T-cell (primary cell): ENCODE data around the gene INPP5J. TPM values are rescaled to one million over a fixed set of nuclear protein-coding genes. Genes with fewer than 3 reads are reported as not detected.
A peak's percentile ranks its signal among the peaks of the same experiment; 100 is the strongest.

Experiments
- ATAC-seq, 4 experiments: fragments of 200-7000 bp in 3 of 4; fragments of 150-1000 bp in 1 of 4; cut with Tn5 transposase; replicated peaks in 1 of 4; 1 replicate in 3 of 4; 2 replicates in 1 of 4; pipeline ENCODE4 v1.10.0; 2021; ENCODE audit warnings: moderate library complexity in 3 of 4, mild to moderate bottlenecking in 2 of 4, moderate number of reproducible peaks in 1 of 4
- CTCF ChIA-PET, 2 donors: fragments of 300-600 bp; sonication (Branson Sonifier 250); formaldehyde crosslinking; loops; one replicate each; lab custom pipeline; 2022; ENCODE audit warnings: antibody characterized with exemption in 2 of 2; lab: Charles Lee
- POLR2A ChIA-PET, 2 donors: fragments of 300-600 bp; sonication (Branson Sonifier 250); formaldehyde crosslinking; loops; one replicate each; lab custom pipeline; 2022; ENCODE audit warnings: antibody characterized with exemption in 2 of 2; lab: Charles Lee
- DNase-seq, 35 experiments: peaks; one replicate each; pipeline versions ENCODE4 v3.0.0 to v3.0.0-alpha.2; 2013 to 2023
- H3K27ac ChIP-seq: one replicate; pipeline ENCODE4 v1.5.1; 2013; ENCODE audit warnings: low read length
- H3K27me3 ChIP-seq, 2 experiments: replicated peaks in 1 of 2; 1 replicate in 1 of 2; 2 replicates in 1 of 2; pipeline versions ENCODE4 v1.6.1 to v1.7.0; 2013; ENCODE audit warnings: low read length in 1 of 2, mixed read lengths in 1 of 2; ENCODE audit not compliant: control insufficient read depth in 2 of 2, insufficient read depth in 2 of 2; ENCODE audit errors: extremely low read depth in 1 of 2
- H3K36me3 ChIP-seq, 2 donors: 1 replicate in 1 of 2; 2 replicates in 1 of 2; pipeline versions ENCODE4 v1.6.1 to v1.7.0; 2013; ENCODE audit warnings: low read length in 1 of 2; ENCODE audit not compliant: control insufficient read depth in 2 of 2, insufficient read depth in 1 of 2; ENCODE audit errors: extremely low read depth in 1 of 2
- H3K4me1 ChIP-seq, 2 experiments: 1 replicate in 1 of 2; 2 replicates in 1 of 2; pipeline versions ENCODE4 v1.6.1 to v1.7.0; 2013; ENCODE audit warnings: low read length in 2 of 2, mixed read lengths in 1 of 2; ENCODE audit not compliant: insufficient read depth in 2 of 2, control insufficient read depth in 1 of 2; ENCODE audit errors: extremely low read depth in 1 of 2
- H3K4me3 ChIP-seq, 2 donors: 1 replicate in 1 of 2; 2 replicates in 1 of 2; pipeline versions ENCODE4 v1.5.1 to v1.7.0; 2013; ENCODE audit warnings: mild to moderate bottlenecking in 2 of 2, low read length in 1 of 2, moderate library complexity in 1 of 2; ENCODE audit not compliant: control insufficient read depth in 1 of 2; ENCODE audit errors: extremely low read depth in 1 of 2
- H3K9me3 ChIP-seq: 2 replicates; pipeline ENCODE4 v1.7.0; 2013
- H3K27ac Mint-ChIP-seq, 2 donors: one replicate each; pipeline ENCODE4 v1.8.0; 2020 to 2021; ENCODE audit warnings: mild to moderate bottlenecking in 2 of 2, mixed read lengths in 2 of 2
- H3K27me3 Mint-ChIP-seq, 2 donors: one replicate each; pipeline ENCODE4 v1.8.0; 2021 to 2022; ENCODE audit warnings: mixed read lengths in 2 of 2
- H3K36me3 Mint-ChIP-seq: one replicate; pipeline ENCODE4 v1.8.0; 2021; ENCODE audit warnings: mixed read lengths
- H3K4me1 Mint-ChIP-seq, 3 donors: one replicate each; pipeline ENCODE4 v1.8.0; 2020 to 2022; ENCODE audit warnings: mixed read lengths in 3 of 3, mild to moderate bottlenecking in 1 of 3
- H3K4me3 Mint-ChIP-seq, 3 donors: one replicate each; pipeline ENCODE4 v1.8.0; 2020 to 2022; ENCODE audit warnings: mild to moderate bottlenecking in 3 of 3, mixed read lengths in 3 of 3, moderate library complexity in 3 of 3
- H3K9me3 Mint-ChIP-seq, 3 donors: one replicate each; pipeline ENCODE4 v1.8.0; 2020 to 2022; ENCODE audit warnings: mixed read lengths in 3 of 3
- WGBS: methylation state at CpG from one replicate; pipeline ENCODE4 v1.1.5; 2013; ENCODE audit warnings: missing lambda C conversion rate; ENCODE audit not compliant: insufficient coverage; 5-methylcytosine and 5-hydroxymethylcytosine counted together
- total RNA-seq, 35 experiments: library from RNA in 6 of 35; stranded (reverse) in 6 of 35; fragments of 120-200 nt in 1 of 35; gene quantifications; one replicate each; pipeline versions ENCODE4 v1.2.1 to v1.2.4 and lab custom pipeline; 2013 to 2026

Gene INPP5J
- total RNA-seq, 5 donors from 2014 or later (not counting 1 experiment from before 2014, with no cell fraction given) = 0.23 to 1.1 (median 0.35) TPM

DNA sequence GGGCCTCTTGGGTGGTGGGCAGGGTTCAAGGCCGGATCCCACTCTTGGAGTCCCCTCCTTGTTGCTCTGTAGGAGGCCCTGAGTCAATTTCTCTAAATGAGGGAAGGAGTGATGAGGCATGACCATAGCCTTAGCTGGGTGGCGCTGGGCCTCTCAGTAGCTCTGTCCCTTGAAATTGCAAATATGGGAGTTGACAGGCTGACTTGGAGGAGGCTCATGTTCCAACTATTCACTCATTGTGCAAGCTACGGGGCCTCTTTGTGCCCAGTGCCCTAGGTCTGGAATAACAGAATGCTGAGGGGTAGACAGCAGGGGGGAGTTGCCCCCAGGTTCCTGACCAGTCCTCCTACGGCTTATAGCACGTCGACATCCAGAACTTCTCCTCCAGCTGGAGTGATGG lies 23.4 kb upstream of the INPP5J start:
- no peaks in the 10 kb centered on the region for H3K36me3 ChIP-seq
- H3K4me1 ChIP-seq = no peaks in the 10 kb centered on the region
- ATAC-seq (no peak), DNase-seq (no peak)
- Mint-ChIP-seq H3K4me3 (no peak overlapping the region), H3K36me3 (no peaks in the 10 kb centered on the region), H3K9me3 (no peaks in the 10 kb centered on the region), H3K27ac (no peak overlapping the region), H3K27me3 (no peaks in the 10 kb centered on the region), H3K4me1 (no peaks in the 10 kb centered on the region)
- no peaks in the 10 kb centered on the region for H3K9me3 ChIP-seq
- H3K27me3 ChIP-seq = no peaks in the 10 kb centered on the region
- no peak overlapping the region for H3K27ac ChIP-seq
- WGBS = 96% methylated on average over 5 of the region's 6 CpGs
- ChIA-PET POLR2A (no interaction called here), CTCF (no interaction called here)
- no peak overlapping the region for H3K4me3 ChIP-seq

DNA sequence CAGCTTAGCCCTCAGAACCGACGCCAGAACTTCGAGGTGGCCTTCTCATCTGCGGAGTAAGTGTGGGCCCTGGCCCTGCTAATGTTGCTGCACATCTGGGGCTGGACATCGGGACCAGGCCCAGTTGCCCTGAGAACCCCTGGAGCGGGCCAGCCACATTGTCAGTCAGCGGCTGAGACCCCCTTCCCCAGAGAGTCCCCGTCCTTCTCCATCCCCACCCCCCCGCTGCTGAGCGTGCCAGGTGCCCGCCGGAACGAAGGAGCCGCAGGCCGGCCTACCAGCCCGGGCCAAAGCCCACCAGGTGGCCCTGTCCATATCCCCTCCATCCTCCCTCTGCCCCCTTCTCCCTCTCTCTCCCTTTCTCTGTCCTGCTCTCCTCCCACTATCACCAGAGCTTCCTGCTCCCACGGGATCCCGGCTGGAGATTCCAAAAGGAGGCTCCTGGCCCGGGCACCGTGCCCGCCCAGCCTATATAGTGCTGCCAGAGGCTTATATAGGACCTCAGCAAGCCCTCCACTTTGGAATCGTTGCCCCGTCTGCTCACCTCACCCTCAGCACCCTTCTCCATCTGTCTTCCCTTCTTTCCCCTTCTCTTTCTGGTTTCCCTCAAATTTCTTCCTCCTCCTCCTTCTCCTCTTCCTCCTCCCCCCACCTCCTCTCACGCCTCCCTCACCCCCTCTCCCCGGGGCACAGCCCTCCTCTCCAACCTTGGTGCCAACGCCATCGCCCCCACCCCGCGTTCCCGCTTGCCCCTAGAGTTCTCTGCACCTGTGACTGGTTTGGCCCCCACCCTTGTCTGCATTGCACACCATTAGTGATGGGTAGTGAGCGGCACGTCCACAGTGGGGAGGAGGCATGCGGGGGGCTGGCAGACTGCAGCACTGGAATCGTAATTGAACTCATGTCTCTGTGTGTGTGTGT lies 22.7 kb upstream of the INPP5J start:
- Mint-ChIP-seq H3K4me1 (no peaks in the 10 kb centered on the region), H3K9me3 (no peaks in the 10 kb centered on the region), H3K27ac (no peak overlapping the region), H3K36me3 (no peaks in the 10 kb centered on the region), H3K4me3 (no peak overlapping the region), H3K27me3 (no peaks in the 10 kb centered on the region)
- Histone ChIP-seq H3K9me3 (no peaks in the 10 kb centered on the region), H3K4me1 (peaks cover 0 to 5% of the 10 kb centered on the region in 2 experiments), H3K27ac (no peak overlapping the region), H3K4me3 (no peak overlapping the region), H3K36me3 (no peaks in the 10 kb centered on the region), H3K27me3 (no peaks in the 10 kb centered on the region)
- ChIA-PET POLR2A (no interaction called here), CTCF (no interaction called here)
- DNase-seq (no peak), ATAC-seq (no peak)
- WGBS = 95% methylated on average over 18 of the region's 34 CpGs

DNA sequence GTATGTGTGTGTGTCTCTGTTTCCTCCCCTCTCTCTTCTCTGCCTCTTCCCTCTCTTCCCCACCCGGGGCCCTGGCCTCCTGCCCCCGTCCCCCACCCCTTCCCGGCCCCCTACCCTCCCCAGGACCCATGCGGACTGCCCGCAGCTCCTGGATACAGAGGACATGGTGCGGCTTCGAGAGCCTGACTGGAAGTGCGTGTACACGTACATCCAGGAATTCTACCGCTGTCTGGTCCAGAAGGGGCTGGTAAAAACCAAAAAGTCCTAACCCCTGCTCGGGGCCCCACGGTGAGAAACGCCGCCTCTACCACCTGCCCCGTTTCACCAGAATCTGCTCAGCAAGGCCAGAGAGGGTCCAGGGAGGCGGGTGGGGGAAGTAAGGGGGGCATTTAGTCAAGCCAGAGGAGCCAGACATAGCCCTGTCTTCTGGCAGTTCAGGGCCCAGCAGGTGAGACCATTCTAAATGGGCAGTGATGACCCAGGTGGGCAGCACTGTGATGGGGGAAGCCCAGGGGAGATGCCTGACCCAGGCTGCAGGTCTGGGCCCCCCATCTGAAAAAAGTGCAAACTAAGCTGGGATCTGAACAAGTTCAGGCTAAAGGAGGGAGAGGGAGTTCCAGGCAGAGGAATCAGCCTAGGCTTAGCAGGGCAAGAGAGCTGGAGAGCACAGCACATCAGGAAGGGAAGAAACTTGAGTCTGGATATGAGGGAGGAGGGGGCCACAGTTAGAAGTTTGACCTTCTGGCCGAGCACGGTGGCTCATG lies 21.8 kb upstream of the INPP5J start:
- Mint-ChIP-seq H3K27ac (no peak overlapping the region), H3K9me3 (no peaks in the 10 kb centered on the region), H3K27me3 (no peaks in the 10 kb centered on the region), H3K36me3 (no peaks in the 10 kb centered on the region), H3K4me1 (peaks cover under 1 to 7% (median 7%) of the 10 kb centered on the region in 3 donors), H3K4me3 (no peak overlapping the region)
- no peak overlapping the region for H3K4me3 ChIP-seq
- no peaks in the 10 kb centered on the region for H3K9me3 ChIP-seq
- POLR2A ChIA-PET = no interaction called here
- no peaks in the 10 kb centered on the region for H3K27me3 ChIP-seq
- no peak for DNase-seq
- peaks cover 0 to 9% of the 10 kb centered on the region in 2 experiments for H3K4me1 ChIP-seq
- no peak for ATAC-seq
- no peak overlapping the region for H3K27ac ChIP-seq
- WGBS = 98% methylated on average over 4 of the region's 18 CpGs
- no peaks in the 10 kb centered on the region for H3K36me3 ChIP-seq
- CTCF ChIA-PET = no interaction called here

- Mint-ChIP-seq H3K36me3 (no peaks in the 10 kb centered on the region), H3K4me1 (peaks cover 16 to 22% (median 20%) of the 10 kb centered on the region in 3 donors), H3K9me3 (no peaks in the 10 kb centered on the region), H3K4me3 (no peak overlapping the region), H3K27me3 (peaks cover 0 to under 1% of the 10 kb centered on the region in 2 donors), H3K27ac (peak overlapping the region in 1 of 2 donors; percentile 52)
- ATAC-seq = no peak
- peaks cover 3 to 23% of the 10 kb centered on the region in 2 experiments for H3K4me1 ChIP-seq
- H3K27me3 ChIP-seq = no peaks in the 10 kb centered on the region
- H3K9me3 ChIP-seq = no peaks in the 10 kb centered on the region
- H3K27ac ChIP-seq = no peak overlapping the region
- ChIA-PET POLR2A (no interaction called here), CTCF (interaction anchor here in 1 of 2 donors (0.6 kb wide), 1 partner anchor 538 kb away, joined by 4 read pairs; no protein-coding TSS in a partner anchor)
- H3K4me3 ChIP-seq = no peak overlapping the region
- DNase-seq = no peak
- no peaks in the 10 kb centered on the region for H3K36me3 ChIP-seq
- WGBS = 90% methylated on average over 3 of the region's 8 CpGs
These were observed 20.2 kb upstream of the INPP5J start for GRCh38 chr22:31102441-31103081.

GRCh38 chr22:31103111-31103510 lies 19.7 kb upstream of the INPP5J start:
- Histone ChIP-seq H3K27me3 (no peaks in the 10 kb centered on the region), H3K9me3 (no peaks in the 10 kb centered on the region), H3K4me1 (peaks cover 7 to 26% of the 10 kb centered on the region in 2 experiments), H3K27ac (no peak overlapping the region), H3K4me3 (no peak overlapping the region), H3K36me3 (no peaks in the 10 kb centered on the region)
- Mint-ChIP-seq H3K4me1 (peaks cover 22 to 27% (median 26%) of the 10 kb centered on the region in 3 donors), H3K36me3 (no peaks in the 10 kb centered on the region), H3K4me3 (no peak overlapping the region), H3K27ac (no peak overlapping the region), H3K9me3 (no peaks in the 10 kb centered on the region), H3K27me3 (peaks cover 0 to 3% of the 10 kb centered on the region in 2 donors)
- ATAC-seq (no peak), DNase-seq (no peak)
- 100% methylated on average over 1 of the region's 2 CpGs for WGBS
- CTCF ChIA-PET = interaction anchor here in 1 of 2 donors (0.6 kb wide), 1 partner anchor 537 kb away, joined by 4 read pairs; no protein-coding TSS in a partner anchor
- POLR2A ChIA-PET = no interaction called here
